AML-193 (cell line): ENCODE measurements around the gene HMMR.
A peak's percentile ranks its signal among the peaks of the same experiment; 100 is the strongest.

Source experiments
- DNase-seq, 2 experiments: peaks; one replicate each; lab custom pipeline; 2025; lab: John Stamatoyannopoulos, UW

Gene HMMR

DNA sequence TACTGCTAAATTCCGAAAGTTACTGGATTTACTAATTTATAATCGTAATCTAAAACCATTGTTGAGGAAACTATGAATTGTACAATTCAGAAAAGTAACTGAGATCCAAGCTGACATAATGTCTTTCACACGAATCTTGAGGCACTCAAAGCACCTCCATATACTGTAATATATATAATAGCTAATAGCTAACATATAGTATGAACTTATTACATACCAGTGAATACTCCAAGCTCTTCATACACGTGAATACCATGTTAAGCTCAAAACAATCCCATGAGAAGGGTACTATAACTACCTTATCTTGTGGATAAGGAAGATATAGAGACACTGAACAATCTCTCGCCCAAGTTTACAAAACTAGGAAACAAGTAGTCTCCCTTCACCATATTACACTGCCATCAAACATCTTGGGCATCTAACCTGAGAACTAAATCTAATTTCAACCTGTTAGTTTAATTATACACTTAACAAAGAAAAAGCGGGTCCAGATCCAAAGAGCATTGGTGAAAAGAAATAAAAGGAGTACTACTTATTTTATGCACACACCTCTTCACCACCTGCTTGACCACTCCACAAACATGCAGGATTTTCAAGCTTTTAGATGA lies 1.6 kb upstream of the HMMR start:
- DNase-seq = no peak

DNA sequence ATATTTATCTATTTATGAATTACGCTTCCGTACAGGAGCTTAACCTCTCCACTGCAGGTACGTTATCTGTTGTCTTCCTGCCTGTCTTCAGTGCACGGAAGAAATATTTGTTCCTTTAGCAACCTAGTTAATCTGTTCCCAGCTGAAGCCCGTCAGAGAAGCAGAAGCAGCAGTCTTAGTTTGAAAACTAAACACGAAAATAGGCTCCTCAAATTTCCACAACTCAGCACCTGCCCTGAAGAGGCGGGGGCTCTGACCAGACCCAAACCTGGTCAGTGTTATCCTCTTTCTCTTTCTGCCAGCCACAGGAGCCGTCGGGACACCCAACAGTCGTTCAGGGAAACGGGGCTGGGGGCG lies 992 bp upstream of the HMMR start:
- DNase-seq = no peak

DNA sequence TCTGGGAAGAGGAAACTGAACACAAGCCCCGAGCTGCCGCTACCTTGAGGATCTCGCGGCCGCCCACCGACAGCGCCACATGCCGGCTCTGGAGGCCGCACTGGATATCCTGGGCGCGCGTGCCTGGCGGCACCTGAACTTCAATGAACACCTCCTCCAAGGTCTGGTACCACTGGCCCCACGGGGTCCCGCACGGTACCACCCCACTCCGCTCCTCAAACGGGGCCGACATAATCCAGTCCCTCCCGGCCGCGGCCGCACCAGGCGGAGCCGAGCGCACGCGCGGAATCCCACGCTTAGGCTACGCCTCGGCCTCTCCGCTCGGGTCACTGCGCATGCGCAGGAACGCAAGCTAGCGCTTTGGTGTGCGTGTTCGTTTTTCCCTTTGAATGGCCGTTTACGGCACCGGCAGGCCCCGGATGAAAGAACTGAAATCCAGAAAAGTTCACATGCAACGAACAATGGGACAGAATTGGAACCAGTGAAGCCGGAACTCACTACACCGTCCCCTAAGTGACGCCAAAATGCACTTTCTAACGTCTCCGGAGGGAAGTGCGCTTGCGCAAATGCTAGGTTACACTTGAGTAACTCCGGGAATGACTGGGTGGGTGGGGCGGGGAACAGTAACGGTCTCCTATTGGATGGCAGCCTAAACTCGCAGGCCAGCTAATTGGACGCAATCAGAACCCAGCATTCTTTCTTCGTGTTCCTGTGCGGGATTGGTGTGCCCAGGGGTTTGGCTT lies 442 bp upstream of the HMMR start, which contains the start of gene NUDCD2:
TSS of gene NUDCD2 (minus strand) at position 284 of the 743 bp plus-strand sequence. CDS start at position 232, 52 bp downstream.
- peak; percentile 96 to 98 for DNase-seq

DNA sequence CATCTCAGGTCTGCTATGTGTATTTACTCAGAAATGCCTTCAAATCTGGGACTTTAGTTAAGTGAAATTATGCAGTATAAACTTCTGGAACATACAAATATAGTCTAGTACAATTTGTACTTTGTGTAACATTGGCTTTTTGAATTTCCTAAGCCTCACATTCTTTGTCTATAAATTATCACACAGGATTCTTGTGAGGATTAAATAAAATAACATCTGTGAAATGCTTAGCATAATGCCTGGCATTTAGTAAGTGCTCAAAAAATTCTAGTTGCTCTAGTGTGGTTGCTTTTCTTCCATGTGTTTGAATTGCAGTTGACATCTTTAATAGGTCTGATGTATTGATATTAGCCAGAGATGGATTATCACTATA lies 2.6 kb downstream of the HMMR start:
- DNase-seq = no peak

DNA sequence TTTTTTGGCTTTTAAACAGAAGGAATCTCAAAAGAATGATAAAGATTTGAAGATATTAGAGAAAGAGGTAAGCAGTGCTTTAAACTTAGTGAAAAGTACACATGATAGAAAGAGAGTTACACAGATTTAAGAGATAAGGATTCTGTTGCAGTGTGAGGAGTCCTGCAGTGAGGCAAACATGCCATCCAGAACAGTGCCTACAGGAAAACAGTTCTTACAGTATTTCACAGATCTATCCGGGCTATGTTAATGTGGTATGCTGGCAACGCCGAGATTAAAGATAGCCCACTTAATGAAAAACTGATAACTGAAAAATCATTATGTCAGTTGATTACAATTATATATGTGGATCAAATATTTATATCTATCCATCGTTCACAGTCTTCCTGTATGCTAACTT lies 7.2 kb downstream of the HMMR start:
- no peak for DNase-seq

DNA sequence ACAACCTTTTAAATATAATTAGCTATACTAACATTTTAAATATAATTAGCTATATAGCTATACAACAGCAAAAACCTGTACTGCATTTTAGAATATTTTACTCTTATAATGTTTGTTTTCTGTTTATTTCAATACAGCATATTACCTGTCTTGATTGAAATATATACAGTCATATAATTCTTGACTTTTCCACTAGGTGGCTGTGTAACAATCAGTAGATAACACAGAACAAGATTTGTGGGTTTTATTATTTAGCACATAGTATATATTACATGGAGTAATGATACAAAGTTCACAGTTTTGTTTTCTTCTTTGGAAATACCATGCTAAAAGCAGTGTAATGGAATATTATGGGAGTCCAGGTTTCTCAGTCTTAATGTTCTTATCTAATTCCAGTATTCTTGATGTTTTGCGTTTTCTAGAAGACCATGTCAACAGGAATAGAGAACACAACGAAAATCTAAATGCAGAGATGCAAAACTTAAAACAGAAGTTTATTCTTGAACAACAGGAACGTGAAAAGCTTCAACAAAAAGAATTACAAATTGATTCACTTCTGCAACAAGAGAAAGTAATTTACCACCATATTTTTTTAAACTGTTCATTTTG lies 13.3 kb downstream of the HMMR start:
- peak; percentile 32 to 60 for DNase-seq

DNA sequence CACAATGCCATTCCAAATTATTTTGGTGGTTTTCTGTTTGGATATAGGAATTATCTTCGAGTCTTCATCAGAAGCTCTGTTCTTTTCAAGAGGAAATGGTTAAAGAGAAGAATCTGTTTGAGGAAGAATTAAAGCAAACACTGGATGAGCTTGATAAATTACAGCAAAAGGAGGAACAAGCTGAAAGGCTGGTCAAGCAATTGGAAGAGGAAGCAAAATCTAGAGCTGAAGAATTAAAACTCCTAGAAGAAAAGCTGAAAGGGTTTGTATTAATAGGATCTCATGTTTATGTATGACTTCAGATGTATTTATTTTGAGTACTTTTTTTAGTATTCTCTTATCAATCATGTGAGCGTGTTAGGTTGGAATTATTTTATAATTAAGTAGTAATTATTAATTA lies 15.0 kb downstream of the HMMR start:
- peak in 1 of 2 experiments; percentile 14 for DNase-seq

- DNase-seq = no peak
These were observed 17.9 kb downstream of the HMMR start for GRCh38 chr5:163478126-163478981.

DNA sequence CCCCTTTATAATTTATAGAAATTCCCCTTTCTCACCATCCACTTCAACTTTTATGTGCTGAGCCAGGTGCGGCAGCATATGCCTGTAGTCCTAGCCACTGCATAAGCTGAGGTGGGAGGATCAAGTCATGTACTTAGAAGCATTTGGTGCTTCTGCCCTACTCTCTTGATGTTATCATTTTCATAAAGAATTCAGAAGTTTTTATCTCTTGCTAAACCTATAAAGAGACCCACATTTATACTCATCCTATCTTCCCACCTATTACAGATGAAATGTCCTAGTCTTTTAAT lies 18.5 kb downstream of the HMMR start:
- DNase-seq = no peak

DNA sequence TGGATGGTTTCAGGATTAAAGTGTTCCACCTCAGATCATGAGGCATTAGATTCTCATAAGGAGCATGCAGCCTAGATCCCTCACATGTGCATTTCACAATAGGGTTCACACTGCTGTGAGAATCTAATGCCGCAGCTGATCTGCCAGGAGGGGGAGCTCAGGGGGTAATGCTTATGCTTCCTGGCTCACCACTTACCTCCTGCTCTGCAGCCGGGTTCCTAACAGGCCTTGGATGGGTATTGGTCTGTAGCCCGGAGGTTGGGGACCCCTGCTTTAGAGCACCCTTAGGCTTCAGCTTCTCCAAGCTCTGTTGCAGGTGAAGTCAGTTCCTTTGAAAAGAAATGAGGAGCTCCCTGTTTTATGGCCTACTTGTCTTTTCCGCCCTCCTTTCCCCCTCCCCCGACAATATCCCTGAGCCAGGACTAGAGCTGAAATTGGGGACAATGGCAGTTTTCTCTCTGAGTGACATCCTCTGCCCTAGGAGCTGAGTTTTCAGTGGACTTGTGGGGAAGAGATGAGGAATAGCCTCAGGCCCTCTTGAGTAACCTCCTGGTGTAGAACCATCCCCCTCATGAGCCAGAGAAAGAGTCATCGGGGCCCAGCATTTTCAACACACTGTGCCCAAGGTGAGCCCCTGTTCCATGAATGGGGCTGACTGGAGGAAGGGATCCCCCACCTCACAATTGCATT lies 28.8 kb downstream of the HMMR start:
- DNase-seq = peak; percentile 38 to 39

GRCh38 chr5:163489745-163490075 lies 29.3 kb downstream of the HMMR start:
- DNase-seq = no peak

- DNase-seq = no peak
These were observed 35.9 kb downstream of the HMMR start for GRCh38 chr5:163496286-163496685.

- no peak for DNase-seq
These were observed 36.9 kb downstream of the HMMR start for GRCh38 chr5:163497315-163497714.

DNA sequence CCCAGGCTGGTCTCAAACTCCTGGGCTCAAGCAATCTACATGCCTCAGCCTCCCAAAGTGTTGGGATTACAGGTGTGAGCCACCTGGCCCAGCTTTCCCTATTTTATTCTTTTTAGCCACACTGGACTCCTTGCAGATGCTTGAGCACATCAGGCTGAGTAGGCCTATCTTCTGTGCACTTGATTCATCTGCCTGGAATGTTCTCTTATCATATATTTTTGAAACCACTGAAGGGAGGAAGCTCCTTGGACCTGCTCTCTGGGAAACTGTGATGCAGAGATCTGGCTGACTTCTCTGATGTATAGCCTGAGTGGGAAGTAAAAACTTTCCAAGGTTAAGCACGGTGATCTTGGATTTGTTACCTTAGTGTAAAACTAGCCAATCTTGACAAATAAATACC lies 38.5 kb downstream of the HMMR start:
- DNase-seq = no peak

DNA sequence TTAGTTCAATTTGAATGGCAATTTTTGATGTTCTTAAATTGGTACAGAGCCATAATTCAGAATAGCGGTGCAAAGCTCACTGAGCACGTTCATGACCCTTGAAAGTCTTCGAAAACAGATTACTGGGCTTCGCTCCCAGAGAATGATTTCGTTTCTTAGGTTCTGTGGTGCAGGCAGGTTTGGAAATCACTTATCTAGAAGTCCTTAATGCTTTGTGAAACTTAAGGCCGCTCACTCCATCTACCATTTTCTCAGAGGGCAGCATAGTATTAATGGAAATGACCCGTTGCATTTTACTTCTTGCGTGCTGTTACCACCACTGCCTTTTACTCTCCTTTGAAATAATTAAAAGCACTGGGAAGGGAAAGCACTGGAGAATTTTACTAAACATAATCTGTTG lies 42.1 kb downstream of the HMMR start:
- DNase-seq = no peak

- DNase-seq = peak; percentile 66 to 77
These were observed 43.0 kb downstream of the HMMR start for GRCh38 chr5:163503106-163504078.

- peak; percentile 37 to 38 for DNase-seq
These were observed 43.9 kb downstream of the HMMR start for GRCh38 chr5:163504079-163504931.

GRCh38 chr5:163505049-163505367 lies 44.6 kb downstream of the HMMR start:
- no peak for DNase-seq

DNA sequence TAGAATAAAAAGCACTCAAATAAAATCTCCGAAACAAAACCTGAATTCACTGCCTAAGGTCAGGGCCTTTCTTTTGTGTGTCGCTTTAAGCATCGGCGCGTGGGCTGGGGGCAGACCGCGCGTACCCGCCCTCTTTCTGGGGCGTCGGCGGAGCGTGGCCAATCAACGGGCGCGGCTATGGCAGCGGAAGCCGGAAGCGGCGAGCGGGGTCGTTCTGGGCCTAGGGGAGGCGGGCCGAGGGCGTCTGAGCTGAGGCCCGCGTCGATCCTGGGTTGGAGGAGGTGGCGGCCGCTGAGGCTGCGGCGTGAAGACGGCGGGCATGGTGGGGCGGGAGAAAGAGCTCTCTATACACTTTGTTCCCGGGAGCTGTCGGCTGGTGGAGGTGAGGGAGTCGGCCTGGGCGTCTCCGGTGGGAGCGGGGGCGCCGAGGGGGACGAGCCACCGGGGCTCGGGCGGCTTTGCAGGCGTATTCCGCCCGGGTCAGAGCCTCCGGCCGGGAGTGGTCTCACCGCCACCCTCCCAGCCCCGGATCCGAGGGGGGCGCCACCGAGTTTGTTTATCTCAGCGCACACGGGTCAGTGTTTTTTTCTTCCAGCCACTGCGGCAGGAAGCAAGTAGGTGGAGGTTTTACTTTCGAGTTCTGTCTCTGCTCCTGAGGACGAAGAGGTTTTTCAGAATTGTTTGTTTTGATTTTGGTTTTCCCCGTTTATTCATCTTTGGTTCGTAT lies 45.1 kb downstream of the HMMR start, which contains the start of gene MAT2B:
TSS of gene MAT2B (plus strand) at position 252 of the 727 bp plus-strand sequence. CDS start at position 320, 68 bp downstream.
- peak; percentile 90 to 94 for DNase-seq
